ENCODE results near the gene STOM.

DNA sequence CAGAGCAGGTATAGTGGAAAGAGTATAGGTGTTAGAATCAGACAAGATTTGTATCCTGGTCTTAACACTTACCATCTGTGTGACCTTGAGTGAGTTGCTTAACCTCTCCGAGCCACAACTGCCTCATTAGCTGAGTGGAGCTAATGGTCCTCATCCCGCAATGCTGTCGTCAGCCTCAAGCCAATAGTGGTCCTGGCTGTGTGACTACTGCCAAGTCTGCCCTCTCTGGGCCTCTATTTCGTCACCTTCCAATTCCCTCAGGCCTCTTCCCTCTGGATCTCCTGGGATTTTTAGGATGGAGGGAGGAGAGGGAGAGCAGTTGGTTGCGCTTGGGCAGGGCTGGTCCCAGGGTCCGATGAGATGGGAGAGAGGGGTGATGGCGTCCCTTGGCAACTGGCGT, 41.6 kb downstream of the STOM start:
- TF ChIP-seq, protein P1, sequence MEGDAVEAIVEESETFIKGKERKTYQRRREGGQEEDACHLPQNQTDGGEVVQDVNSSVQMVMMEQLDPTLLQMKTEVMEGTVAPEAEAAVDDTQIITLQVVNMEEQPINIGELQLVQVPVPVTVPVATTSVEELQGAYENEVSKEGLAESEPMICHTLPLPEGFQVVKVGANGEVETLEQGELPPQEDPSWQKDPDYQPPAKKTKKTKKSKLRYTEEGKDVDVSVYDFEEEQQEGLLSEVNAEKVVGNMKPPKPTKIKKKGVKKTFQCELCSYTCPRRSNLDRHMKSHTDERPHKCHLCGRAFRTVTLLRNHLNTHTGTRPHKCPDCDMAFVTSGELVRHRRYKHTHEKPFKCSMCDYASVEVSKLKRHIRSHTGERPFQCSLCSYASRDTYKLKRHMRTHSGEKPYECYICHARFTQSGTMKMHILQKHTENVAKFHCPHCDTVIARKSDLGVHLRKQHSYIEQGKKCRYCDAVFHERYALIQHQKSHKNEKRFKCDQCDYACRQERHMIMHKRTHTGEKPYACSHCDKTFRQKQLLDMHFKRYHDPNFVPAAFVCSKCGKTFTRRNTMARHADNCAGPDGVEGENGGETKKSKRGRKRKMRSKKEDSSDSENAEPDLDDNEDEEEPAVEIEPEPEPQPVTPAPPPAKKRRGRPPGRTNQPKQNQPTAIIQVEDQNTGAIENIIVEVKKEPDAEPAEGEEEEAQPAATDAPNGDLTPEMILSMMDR (conservative IDR thresholded peaks at IDR 0.05): no peak
- no peak for TF ChIP-seq ZFX (IDR thresholded peaks at IDR 0.05)

Measured in C4-2B (cell line).